Stimulated activated CD8-positive, alpha-beta memory T cell treated with anti-CD3 and anti-CD28 coated beads, Interleukin-7, amount 100 ng/mL, for 24 hours (primary cell): Measurements from ENCODE around the gene MSI2.

Source experiments
- DNase-seq: peaks from one replicate; pipeline ENCODE4 v3.0.0-alpha.2; 2020; ENCODE audit warnings: low read depth

MSI2 gene

GRCh38 chr17:57270801-57271245 lies 14.5 kb downstream of the MSI2 start:
- DNase-seq: no peak

GRCh38 chr17:57271821-57272220 lies 15.5 kb downstream of the MSI2 start:
- DNase-seq: no peak

DNA sequence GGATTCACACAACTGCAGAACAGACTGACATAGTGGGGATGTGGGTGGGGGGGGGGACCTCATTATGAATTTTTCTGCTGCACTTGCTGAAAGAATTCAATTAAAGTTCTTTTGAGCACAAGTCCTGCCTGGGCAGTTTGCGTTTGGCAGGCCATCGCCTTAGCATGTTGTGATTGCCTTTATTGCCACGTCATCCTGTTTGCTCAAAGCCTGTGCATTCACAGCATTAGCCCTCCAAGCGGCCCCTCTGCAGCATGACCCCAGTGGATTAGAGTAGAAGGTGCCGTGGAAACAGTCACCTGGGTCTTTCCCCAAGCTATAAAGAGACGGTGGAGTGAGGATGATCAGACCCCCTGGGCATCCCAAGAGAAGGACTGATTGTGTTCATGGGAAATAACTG lies 17.2 kb downstream of the MSI2 start:
- DNase-seq: no peak

- no peak for DNase-seq
Measured at GRCh38 chr17:57274162-57274561, 17.8 kb downstream of the MSI2 start.

DNA sequence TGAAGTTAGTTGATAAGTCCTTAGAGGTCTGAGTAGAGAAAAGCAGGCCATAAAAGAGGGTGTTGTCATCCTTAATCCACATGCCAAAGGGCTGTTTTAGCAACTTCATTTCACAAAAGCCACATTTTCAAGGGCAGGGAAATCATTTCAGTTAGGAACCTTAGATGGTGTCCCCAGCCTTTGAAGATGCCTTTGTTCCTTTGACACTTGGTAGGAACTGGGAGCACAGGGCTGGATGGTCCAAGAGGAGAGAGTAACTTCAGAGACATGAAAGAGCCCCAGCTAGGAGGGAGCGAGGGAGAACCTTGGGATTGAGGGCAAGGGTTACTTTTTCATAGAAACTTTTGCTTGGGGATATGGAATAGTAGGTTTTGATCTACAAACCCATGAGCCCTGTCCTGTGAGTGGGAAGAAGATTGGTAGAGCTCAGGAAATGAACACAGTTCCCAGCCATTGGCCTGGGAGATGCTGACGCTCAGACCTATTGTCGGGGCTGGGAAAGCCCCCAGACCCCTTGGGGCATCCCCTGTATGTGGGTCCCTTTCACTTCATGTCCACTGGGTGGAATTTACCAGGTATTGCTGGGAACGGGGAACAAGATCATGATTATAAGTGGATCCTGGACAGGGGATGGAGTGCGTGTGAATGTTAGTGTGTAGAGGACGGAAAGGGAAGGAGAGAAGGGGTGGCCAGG lies 18.9 kb downstream of the MSI2 start:
- no peak for DNase-seq

- DNase-seq: no peak
Measured at GRCh38 chr17:57276621-57277020, 20.3 kb downstream of the MSI2 start.

DNA sequence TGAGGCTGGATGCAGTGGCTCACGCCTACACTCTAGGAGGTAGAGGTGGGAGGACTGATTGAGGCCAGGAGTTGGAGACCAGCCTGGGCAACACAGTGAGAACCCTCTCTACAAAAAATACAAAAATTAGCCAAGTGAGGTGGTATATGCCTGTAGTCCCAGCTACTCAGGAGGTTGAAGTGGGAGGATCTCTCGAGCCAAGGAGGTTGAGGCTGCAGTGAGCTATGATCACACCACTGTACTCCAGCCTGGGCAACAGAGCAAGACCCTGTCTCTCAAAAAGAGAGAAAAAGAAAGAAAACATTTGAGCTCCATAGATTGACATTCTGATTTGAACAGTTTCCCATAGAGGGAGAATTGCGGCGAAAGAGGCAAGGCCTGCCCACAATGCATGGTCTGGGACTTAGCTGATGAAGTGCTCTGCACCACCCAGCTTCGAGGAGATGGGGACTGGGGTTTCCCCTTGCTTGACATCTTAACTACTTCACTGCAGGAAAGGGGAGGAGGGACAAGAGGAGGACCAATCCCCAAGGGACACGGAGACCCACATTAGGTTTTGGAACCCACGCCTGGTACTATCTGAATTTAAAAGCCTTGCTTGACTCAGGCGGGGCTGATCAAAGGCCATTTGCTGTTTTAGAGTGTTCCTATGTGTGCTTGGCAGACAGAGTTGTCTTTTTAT lies 21.7 kb downstream of the MSI2 start:
- no peak for DNase-seq

GRCh38 chr17:57278740-57279387 lies 22.5 kb downstream of the MSI2 start:
- no peak for DNase-seq

- no peak for DNase-seq
Measured at GRCh38 chr17:57279432-57279831, 23.1 kb downstream of the MSI2 start.

DNA sequence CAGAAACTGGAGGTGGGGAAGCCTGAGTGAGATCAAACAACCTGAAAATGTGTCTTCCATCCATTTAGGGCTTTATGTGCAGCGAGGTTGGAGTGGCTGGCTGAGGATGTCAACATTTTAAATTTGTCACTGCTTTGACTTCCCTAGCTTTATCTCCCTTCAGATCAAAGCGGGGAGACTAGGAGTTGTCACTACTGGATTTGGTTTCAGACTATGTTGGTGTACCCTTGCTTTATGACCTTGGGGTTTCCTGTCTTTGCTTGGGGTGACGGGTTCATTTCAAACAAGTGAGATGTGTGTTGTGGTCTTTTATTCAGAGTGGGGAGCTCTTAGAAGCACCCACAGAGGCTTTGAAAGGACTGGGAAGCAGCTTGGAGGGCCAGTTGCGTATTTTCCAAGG lies 25.6 kb downstream of the MSI2 start:
- no peak for DNase-seq

DNA sequence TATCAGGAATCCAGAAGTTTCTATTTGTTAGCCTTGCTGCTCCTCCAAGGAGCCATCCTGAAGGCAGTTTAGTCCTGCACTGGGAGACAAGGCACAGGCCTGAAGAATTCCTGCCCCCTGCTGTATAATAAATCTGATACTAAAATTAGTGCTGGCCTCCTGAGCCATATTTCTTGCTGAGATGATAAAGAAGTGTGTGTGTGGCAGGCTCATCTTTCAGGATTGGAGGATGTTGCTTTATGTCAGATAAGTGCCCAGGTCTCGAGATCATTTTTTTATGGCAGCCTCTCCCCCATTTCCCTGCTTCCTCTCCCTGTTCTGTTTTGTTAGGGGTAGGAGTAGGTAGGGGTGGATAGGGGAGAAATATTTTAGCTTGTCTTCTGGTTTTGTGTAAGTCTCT lies 26.0 kb downstream of the MSI2 start:
- DNase-seq: no peak

GRCh38 chr17:57283203-57283971 lies 27.1 kb downstream of the MSI2 start:
- no peak for DNase-seq

DNA sequence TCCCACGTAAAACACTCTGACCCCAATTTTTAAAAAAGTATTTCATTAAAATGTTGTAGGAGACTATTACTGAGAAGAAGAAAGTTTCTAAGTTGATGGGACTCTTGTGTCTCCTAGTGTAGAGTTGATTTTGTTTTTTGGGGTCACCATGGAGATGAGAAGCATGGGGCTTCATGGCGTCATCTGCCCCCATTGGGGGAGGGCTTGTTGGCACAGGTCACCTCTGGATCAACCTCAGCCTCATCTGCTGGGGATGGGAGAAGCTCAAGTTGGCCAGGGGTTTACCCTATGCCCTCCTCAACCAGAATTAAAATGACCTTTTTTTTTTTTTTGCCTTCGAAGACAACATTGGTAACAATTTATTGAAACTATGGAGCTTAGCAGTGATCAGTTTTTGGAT lies 28.3 kb downstream of the MSI2 start:
- DNase-seq: no peak

DNA sequence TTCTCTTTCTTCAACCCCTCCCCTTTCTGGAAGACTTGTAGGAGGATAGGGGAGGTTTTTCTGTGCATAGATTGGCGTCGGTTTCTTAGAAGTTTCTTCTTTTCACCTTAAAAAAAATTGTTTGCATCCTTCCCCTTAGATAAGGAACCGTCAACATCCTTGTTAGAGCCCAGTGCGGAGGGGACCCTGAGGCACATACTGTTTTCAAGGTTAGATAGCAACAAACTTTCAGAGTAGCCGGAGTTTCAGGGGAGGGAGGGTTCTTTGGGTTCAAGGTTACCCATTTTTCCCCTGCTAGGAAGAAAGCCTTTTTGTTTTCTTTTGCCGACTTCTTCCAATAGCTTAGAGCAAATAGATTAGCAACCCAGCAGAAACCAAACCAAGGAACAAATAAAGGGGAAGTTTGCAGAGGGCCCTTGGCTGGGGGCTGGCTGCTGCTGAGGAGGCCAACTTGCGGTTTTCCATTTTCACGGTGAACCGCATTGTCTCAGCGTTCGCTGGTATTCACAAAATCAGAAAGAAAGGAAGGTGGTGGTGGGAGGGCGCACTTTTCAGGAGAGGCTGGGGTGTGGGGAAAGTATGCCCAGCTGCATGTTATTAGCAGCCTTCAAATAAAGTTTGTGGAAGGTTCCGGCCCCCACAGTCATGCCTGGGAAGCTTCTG lies 28.8 kb downstream of the MSI2 start:
- peak; percentile 15 for DNase-seq

GRCh38 chr17:57285701-57286100 lies 29.4 kb downstream of the MSI2 start:
- DNase-seq: no peak

- DNase-seq: no peak
Measured at GRCh38 chr17:57286399-57287105, 30.2 kb downstream of the MSI2 start.

GRCh38 chr17:57288040-57288772 lies 31.9 kb downstream of the MSI2 start:
- no peak for DNase-seq

GRCh38 chr17:57288773-57289121 lies 32.4 kb downstream of the MSI2 start:
- DNase-seq: no peak

DNA sequence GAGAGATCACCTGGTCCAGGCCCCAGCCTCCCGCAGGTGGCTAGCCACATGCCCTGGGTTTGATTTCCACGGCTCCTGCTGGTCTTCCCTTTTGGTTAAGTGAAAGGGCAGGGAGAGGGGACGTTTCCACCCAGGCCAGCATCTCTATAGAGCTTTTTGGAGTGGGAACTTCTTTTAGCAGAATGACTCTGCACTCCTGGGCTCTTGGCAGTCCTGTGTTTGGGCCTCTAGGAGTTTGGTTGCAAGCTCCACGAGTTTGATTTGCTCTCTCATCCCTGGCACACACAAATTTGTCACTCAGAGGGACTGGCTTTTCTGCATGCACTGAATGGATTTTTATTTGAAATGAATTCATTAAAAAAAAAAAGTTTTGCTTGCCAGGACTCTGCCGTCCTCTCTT lies 32.8 kb downstream of the MSI2 start:
- no peak for DNase-seq

DNA sequence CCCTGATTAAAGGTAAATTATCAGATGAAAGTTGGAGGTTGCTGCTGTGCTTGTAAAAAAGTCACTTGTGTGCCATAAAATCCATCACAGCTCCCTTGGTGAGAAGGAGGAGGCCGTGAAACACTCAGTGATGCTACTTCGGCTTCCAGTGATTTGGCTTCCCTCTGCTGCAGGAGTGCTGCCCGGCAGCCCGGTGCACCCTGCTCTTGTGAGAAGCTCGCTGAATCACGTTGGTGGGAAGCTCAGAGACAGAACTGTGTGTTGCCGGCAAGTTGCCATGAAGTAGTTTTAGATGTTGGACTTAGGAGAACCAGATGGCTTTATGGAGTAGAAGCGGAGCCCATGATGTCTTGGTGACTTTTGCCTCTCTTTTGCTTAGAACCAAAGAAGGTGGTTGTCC lies 33.3 kb downstream of the MSI2 start:
- no peak for DNase-seq

- no peak for DNase-seq
Measured at GRCh38 chr17:57290981-57291380, 34.7 kb downstream of the MSI2 start.
